ENCODE data around the gene TNIP1. TPM values are rescaled to one million over a fixed set of nuclear protein-coding genes. Genes with fewer than 3 reads are reported as not detected.

TNIP1 gene
- total RNA-seq, 1 donor from 2014 or later = 124 TPM

GRCh38 chr5:151002250-151002649, 78.6 kb downstream of the TNIP1 start:
- no peak for DNase-seq (ENCODE audit: low spot score)

GRCh38 chr5:151001436-151001835, 79.4 kb downstream of the TNIP1 start:
- DNase-seq (ENCODE audit: low spot score) = no peak

DNA sequence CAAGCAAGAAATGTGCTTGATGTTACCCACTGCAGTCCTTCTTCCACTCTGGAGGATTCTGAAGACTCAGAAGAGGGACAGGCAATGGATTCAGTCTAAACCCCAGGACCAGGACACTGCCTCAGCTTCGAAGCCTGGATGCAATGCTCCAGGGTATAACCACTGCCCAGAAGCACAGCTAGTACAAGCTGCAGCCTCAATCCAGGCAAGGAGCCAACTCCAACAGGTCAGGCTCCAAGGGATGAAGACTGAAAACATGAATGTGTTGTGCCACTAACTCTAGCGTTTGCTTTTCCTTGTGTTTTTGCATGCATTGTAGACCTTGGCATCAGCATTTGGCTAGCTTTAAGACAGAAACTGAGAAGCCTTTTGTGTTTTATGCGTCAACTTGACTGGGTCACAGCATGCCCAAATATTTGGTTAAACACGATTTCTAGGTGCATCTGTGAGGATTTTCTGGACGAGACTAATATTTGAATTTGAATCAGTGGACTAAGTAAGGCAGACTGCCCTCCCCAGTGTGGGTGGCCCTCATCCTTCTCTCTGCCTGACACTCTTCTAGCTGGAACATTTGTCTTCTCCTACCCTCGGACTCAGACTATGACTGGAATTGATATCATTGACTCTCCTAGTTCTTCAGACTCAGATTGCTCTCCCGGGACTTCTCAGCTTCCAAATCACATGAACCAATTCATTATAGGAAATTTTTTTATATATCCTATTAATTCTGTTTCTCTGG, 81.0 kb downstream of the TNIP1 start:
- DNase-seq (ENCODE audit: low spot score) = no peak

DNA sequence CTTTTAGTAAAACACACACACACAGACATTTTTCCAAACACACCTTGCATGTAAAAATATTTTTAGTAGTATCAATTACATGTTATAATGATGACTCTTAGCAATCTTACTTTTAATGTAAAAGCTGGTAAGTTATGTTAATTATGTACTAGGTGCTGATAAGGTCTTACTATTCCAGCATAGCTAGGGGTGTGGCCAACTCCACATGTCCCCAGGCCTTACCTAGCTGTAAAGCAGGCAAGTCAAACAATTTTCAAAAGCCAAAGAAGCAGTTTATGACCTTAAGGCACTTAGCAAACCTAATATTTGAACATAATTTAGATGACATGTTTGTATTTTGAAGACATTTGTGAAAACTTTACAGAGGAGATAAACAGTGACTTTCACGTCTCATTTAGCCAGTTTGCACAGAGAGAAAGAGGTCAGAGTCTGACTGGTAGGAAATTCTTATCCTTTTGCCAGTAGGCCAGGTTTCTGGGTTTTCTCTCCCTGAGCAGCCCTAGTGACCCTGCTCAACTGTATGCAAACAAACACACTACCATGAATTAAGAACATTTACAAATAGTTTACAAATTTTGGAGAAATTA, 86.9 kb downstream of the TNIP1 start:
- no peak for DNase-seq (ENCODE audit: low spot score)

DNA sequence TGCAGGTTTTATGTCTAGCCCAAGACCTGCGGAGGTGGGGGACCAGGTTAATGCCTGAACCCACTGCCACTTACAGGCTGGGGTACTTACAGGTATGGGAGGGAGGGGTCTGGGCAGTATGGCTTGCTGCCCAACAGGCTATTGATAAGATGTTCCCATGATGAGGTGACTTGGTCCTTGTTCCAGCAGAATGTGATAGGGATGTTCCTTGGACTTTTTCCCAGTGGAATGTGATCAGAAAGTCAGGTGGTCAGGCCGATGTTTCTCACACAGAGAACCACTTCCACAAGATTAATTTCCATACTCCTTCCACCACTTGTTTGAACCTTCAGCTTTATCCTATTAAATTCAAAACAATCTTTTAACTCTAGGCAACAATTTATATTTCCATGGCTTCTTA, 87.4 kb downstream of the TNIP1 start:
- DNase-seq (ENCODE audit: low spot score) = no peak

DNA sequence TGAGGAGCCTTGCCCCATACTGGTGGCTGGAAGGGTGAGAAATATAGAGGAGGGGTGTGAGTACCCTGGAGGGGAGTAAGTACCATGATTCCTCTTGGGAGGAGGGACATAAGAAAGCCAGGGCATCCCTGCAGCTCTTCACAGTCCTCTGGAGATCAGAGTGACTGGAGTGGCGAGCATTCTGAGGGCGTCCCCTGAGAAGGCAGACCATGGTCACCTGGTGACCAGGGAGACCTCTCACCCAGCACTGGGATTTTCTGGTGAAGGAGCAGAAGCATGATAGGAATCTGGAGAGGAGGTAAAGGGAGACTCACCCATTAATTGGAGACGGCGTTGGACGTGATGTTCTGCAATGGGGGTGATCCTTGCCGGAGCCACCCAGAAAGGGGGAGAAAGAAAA, 88.1 kb downstream of the TNIP1 start:
- no peak for DNase-seq (ENCODE audit: low spot score)

DNA sequence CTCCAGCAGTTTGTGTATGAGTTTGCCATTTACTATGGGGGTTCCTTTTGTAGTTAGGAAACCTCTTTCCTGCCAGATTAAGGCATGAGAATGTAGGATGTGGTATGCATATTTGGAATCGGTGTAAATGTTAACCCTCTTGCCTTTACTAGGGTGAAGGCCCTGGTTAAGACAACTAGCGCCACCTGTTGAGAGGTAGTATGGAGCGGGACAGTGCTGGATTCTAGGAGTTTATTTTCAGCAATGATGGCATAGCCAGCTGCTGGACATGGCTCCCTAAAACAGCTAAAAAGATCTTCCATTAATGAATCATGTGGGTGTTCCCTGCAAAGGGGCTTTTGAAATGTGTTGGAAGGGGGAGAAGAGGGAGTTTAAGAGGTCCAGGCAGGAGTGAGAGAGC, 91.1 kb downstream of the TNIP1 start:
- DNase-seq (ENCODE audit: low spot score) = no peak

GRCh38 chr5:150987746-150988145, 93.1 kb downstream of the TNIP1 start:
- no peak for DNase-seq (ENCODE audit: low spot score)

Other genes with a start within 250 kb of the TNIP1 start
- 0.29 TPM for gene IRGM, start 234.5 kb downstream of the TNIP1 start, total RNA-seq
- 5.0 TPM for gene ZNF300, start 176.1 kb downstream of the TNIP1 start, total RNA-seq
- gene GPX3, start 60.4 kb downstream of the TNIP1 start, total RNA-seq = 131 TPM
- 153 TPM for gene ANXA6, start 76.7 kb upstream of the TNIP1 start, total RNA-seq
- 36.0 TPM for gene CCDC69, start 143.1 kb upstream of the TNIP1 start, total RNA-seq
- 38.1 TPM for gene GM2A, start 172.2 kb upstream of the TNIP1 start, total RNA-seq
- not detected for gene SLC36A3, start 222.7 kb upstream of the TNIP1 start, total RNA-seq